Activated effector memory CD4-positive, alpha-beta T cell treated with Interleukin-2 at 50 U/mL for 16 hours (primary cell): ENCODE results near the gene PHACTR3.

Experiments used
- DNase-seq: peaks from one replicate; pipeline ENCODE4 v3.0.0-alpha.2; 2020

Gene PHACTR3

GRCh38 chr20:59807909-59808728, 203.8 kb downstream of the PHACTR3 start:
- DNase-seq, result no peak

- no peak for DNase-seq
Observed at GRCh38 chr20:59808729-59809381, 204.5 kb downstream of the PHACTR3 start.

- DNase-seq, result no peak
Observed at GRCh38 chr20:59809630-59810448, 205.5 kb downstream of the PHACTR3 start.

- DNase-seq, result no peak
Observed at GRCh38 chr20:59810449-59811187, 206.3 kb downstream of the PHACTR3 start.

GRCh38 chr20:59811681-59812171, 207.4 kb downstream of the PHACTR3 start:
- no peak for DNase-seq

GRCh38 chr20:59812286-59813125, 208.2 kb downstream of the PHACTR3 start:
- DNase-seq, result no peak

GRCh38 chr20:59813126-59813947, 209.0 kb downstream of the PHACTR3 start:
- no peak for DNase-seq

GRCh38 chr20:59813948-59814839, 209.9 kb downstream of the PHACTR3 start:
- DNase-seq, result no peak

- no peak for DNase-seq
Observed at GRCh38 chr20:59814840-59815340, 210.6 kb downstream of the PHACTR3 start.

- no peak for DNase-seq
Observed at GRCh38 chr20:59816146-59816738, 211.9 kb downstream of the PHACTR3 start.

- DNase-seq, result no peak
Observed at GRCh38 chr20:59817406-59817805, 213.1 kb downstream of the PHACTR3 start.

- no peak for DNase-seq
Observed at GRCh38 chr20:59817846-59818615, 213.7 kb downstream of the PHACTR3 start.

GRCh38 chr20:59818911-59819310, 214.6 kb downstream of the PHACTR3 start:
- no peak for DNase-seq

- DNase-seq, result no peak
Observed at GRCh38 chr20:59819496-59820203, 215.3 kb downstream of the PHACTR3 start.

- DNase-seq, result no peak
Observed at GRCh38 chr20:59820204-59821041, 216.1 kb downstream of the PHACTR3 start.

GRCh38 chr20:59821201-59821600, 216.9 kb downstream of the PHACTR3 start:
- DNase-seq, result no peak

GRCh38 chr20:59821788-59822187, 217.4 kb downstream of the PHACTR3 start:
- no peak for DNase-seq
